Esophagus muscularis mucosa (tissue), 4 donors: ENCODE measurements around the gene CD2AP. TPM values are rescaled to one million over a fixed set of nuclear protein-coding genes. Genes with fewer than 3 reads are reported as not detected.

ENCODE experiments used
- DNase-seq: peaks from one replicate; pipeline ENCODE4 v3.0.0-alpha.2; 2017; ENCODE audit errors: extremely low spot score
- H3K27ac ChIP-seq, 4 donors: fragments of 200-600 bp; sonication (generic); replicated peaks in 1 of 4; 1 replicate in 3 of 4; 2 replicates in 1 of 4; pipeline ENCODE4 v1.5.1; 2016 to 2019; ENCODE audit warnings: mild to moderate bottlenecking in 1 of 4
- H3K27me3 ChIP-seq, 4 donors: fragments of 200-600 bp; sonication (generic); one replicate each; pipeline versions ENCODE4 v1.5.1 to v1.6.0; 2016 to 2019
- H3K36me3 ChIP-seq, 4 donors: fragments of 200-600 bp; sonication (generic); one replicate each; pipeline ENCODE4 v1.5.1; 2016 to 2019
- H3K4me1 ChIP-seq, 4 donors: fragments of 200-600 bp; sonication (generic); one replicate each; pipeline ENCODE4 v1.5.1; 2016 to 2019
- H3K4me3 ChIP-seq, 4 donors: fragments of 200-600 bp; sonication (generic); 1 replicate in 2 of 4; 2 replicates in 2 of 4; pipeline ENCODE4 v1.5.1; 2016 to 2019; ENCODE audit warnings: mild to moderate bottlenecking in 4 of 4, moderate library complexity in 1 of 4
- H3K9me3 ChIP-seq, 4 donors: fragments of 200-600 bp; sonication (generic); 1 replicate in 3 of 4; 2 replicates in 1 of 4; pipeline ENCODE4 v1.5.1; 2016 to 2019
- CTCF ChIP-seq, 3 experiments: fragments of 200-600 bp in 2 of 3; fragments of 450-650 bp in 1 of 3; sonication (generic) in 2 of 3; IDR thresholded peaks; one replicate each; pipeline ENCODE4 v1.5.1; 2017 to 2019; ENCODE audit warnings: antibody characterized with exemption in 3 of 3, mild to moderate bottlenecking in 2 of 3, moderate library complexity in 1 of 3
- EP300 ChIP-seq: sonication (generic); formaldehyde crosslinking; IDR thresholded peaks from one replicate; pipeline ENCODE4 v1.6.1; 2017; ENCODE audit warnings: antibody characterized with exemption
- POLR2A ChIP-seq: fragments of 450-650 bp; IDR thresholded peaks from one replicate; pipeline ENCODE4 v1.6.1; 2017; ENCODE audit warnings: antibody characterized with exemption, moderate library complexity, mild to moderate bottlenecking, low read depth
- POLR2AphosphoS5 ChIP-seq, 2 donors: sonication (generic); formaldehyde crosslinking; IDR thresholded peaks; one replicate each; pipeline ENCODE4 v1.6.1; 2017; ENCODE audit warnings: antibody characterized with exemption in 2 of 2
- WGBS: methylation state at CpG from one replicate; pipeline ENCODE4 v1.1.5; 2018; 5-methylcytosine and 5-hydroxymethylcytosine counted together
- intact Hi-C: fragments of 100-400 bp; cut with DNase I; formaldehyde crosslinking; loops from one replicate; pipeline ENCODE4 v1.15.1; 2023
- total RNA-seq, 4 donors: library from RNA; depleted of rRNA; stranded (reverse); fragments of >200 nt; gene quantifications; one replicate each; pipeline versions ENCODE4 v1.1.0 to v1.2.1, GENCODE V29; 2016

Gene CD2AP
- total RNA-seq, 4 donors from 2014 or later: 17.2 to 20.7 (median 20.0) TPM

- WGBS: 21% methylated on average over 3 of the region's 3 CpGs
- DNase-seq: no peak
- no peak for TF ChIP-seq CTCF (IDR thresholded peaks at IDR 0.05)
- no peak for TF ChIP-seq EP300
- no peak for TF ChIP-seq POLR2AphosphoS5 (IDR thresholded peaks at IDR 0.05)
- TF ChIP-seq POLR2A: no peak
- no peaks in the 10 kb centered on the region for H3K4me1 ChIP-seq
- no peaks in the 10 kb centered on the region for H3K36me3 ChIP-seq
- H3K27ac ChIP-seq: no peak overlapping the region
- intact Hi-C loops: no loop called here
- H3K4me3 ChIP-seq: no peak overlapping the region
- no peaks in the 10 kb centered on the region for H3K27me3 ChIP-seq
- H3K9me3 ChIP-seq: no peaks in the 10 kb centered on the region
Observed at GRCh38 chr6:47446669-47447330, 30.8 kb upstream of the CD2AP start.

GRCh38 chr6:47447722-47448121 is 29.9 kb upstream of the CD2AP start:
- no peaks in the 10 kb centered on the region for H3K4me1 ChIP-seq
- intact Hi-C loops: no loop called here
- TF ChIP-seq EP300: no peak
- no peak for TF ChIP-seq CTCF (IDR thresholded peaks at IDR 0.05)
- no peak for TF ChIP-seq POLR2A
- no peak for TF ChIP-seq POLR2AphosphoS5 (IDR thresholded peaks at IDR 0.05)
- WGBS: 85% methylated on average over 1 of the region's 1 CpG
- H3K27me3 ChIP-seq: no peaks in the 10 kb centered on the region
- H3K36me3 ChIP-seq: no peaks in the 10 kb centered on the region
- no peak overlapping the region for H3K4me3 ChIP-seq
- H3K9me3 ChIP-seq: no peaks in the 10 kb centered on the region
- no peak overlapping the region for H3K27ac ChIP-seq
- DNase-seq: no peak

GRCh38 chr6:47451162-47451561 is 26.4 kb upstream of the CD2AP start:
- no peak overlapping the region for H3K4me3 ChIP-seq
- no peaks in the 10 kb centered on the region for H3K36me3 ChIP-seq
- no peaks in the 10 kb centered on the region for H3K9me3 ChIP-seq
- H3K27me3 ChIP-seq: no peaks in the 10 kb centered on the region
- DNase-seq: no peak
- intact Hi-C loops: no loop called here
- H3K27ac ChIP-seq: no peak overlapping the region
- no CpG with 5 or more reads among the region's 2 CpGs for WGBS
- TF ChIP-seq CTCF (IDR thresholded peaks at IDR 0.05): no peak
- no peak for TF ChIP-seq POLR2AphosphoS5 (IDR thresholded peaks at IDR 0.05)
- no peak for TF ChIP-seq EP300
- no peak for TF ChIP-seq POLR2A
- H3K4me1 ChIP-seq: no peaks in the 10 kb centered on the region

GRCh38 chr6:47452899-47453298 is 24.7 kb upstream of the CD2AP start:
- Histone ChIP-seq H3K4me1 (no peaks in the 10 kb centered on the region), H3K27ac (no peak overlapping the region), H3K9me3 (no peaks in the 10 kb centered on the region), H3K4me3 (no peak overlapping the region), H3K36me3 (no peaks in the 10 kb centered on the region), H3K27me3 (no peaks in the 10 kb centered on the region)
- no peak for DNase-seq
- no peak for TF ChIP-seq CTCF (IDR thresholded peaks at IDR 0.05)
- TF ChIP-seq EP300: no peak
- TF ChIP-seq POLR2A: no peak
- TF ChIP-seq POLR2AphosphoS5 (IDR thresholded peaks at IDR 0.05): no peak
- intact Hi-C loops: no loop called here
- WGBS: 75% methylated on average over 2 of the region's 2 CpGs
